Testis (tissue), 2 donors: ENCODE measurements around the gene DOK1.

Experiments
- POLR2A ChIP-seq: fragments of 450-650 bp; IDR thresholded peaks from one replicate; pipeline ENCODE4 v1.6.1; 2017; ENCODE audit warnings: antibody characterized with exemption, mild to moderate bottlenecking, moderate library complexity
- TF ChIP-seq, protein P1 (sequence below), 3 experiments: fragments of 450-650 bp in 2 of 3; fragments of 200-600 bp in 1 of 3; sonication (generic) in 1 of 3; IDR thresholded peaks; one replicate each; pipeline ENCODE4 v1.5.1; 2016 to 2019; ENCODE audit warnings: antibody characterized with exemption in 3 of 3, mild to moderate bottlenecking in 2 of 3, moderate library complexity in 1 of 3

DNA sequence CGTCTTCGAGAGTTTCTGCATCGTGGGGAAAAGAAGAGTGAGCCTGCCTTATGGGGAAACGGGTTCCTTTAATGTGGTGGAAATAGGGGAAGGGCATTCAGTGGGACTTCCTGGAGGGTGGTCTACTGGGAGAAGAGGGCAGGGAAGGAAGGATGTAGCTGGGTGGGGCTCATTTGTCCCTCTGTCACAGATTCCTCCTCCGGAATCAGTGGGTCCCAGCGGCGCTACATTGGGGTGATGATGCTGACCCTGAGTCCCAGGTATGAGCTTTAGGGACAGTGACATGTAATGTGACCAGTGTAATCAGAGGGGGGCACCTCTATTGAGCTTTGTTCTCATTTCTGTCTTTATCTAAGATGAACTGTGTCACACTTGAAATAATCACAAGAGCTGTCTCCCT, 22.9 kb upstream of the DOK1 start:
- TF ChIP-seq, protein P1, sequence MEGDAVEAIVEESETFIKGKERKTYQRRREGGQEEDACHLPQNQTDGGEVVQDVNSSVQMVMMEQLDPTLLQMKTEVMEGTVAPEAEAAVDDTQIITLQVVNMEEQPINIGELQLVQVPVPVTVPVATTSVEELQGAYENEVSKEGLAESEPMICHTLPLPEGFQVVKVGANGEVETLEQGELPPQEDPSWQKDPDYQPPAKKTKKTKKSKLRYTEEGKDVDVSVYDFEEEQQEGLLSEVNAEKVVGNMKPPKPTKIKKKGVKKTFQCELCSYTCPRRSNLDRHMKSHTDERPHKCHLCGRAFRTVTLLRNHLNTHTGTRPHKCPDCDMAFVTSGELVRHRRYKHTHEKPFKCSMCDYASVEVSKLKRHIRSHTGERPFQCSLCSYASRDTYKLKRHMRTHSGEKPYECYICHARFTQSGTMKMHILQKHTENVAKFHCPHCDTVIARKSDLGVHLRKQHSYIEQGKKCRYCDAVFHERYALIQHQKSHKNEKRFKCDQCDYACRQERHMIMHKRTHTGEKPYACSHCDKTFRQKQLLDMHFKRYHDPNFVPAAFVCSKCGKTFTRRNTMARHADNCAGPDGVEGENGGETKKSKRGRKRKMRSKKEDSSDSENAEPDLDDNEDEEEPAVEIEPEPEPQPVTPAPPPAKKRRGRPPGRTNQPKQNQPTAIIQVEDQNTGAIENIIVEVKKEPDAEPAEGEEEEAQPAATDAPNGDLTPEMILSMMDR (IDR thresholded peaks at IDR 0.05), result no peak
- TF ChIP-seq POLR2A, result no peak
